HG02884 (cell line): ENCODE data around the gene KCNK16.

Experiments used
- ATAC-seq: cut with Tn5 transposase; IDR thresholded peaks from one replicate; pipeline ENCODE4 v1.9.1; 2021; ENCODE audit warnings: mild to moderate bottlenecking, moderate library complexity; ENCODE audit not compliant: unreplicated experiment

Gene KCNK16

GRCh38 chr6:39322306-39322850 is at the start of gene KCNK16:
TSS of gene KCNK16 (minus strand) at chr6:39322702. CDS start at chr6:39322540, 162 bp downstream.
- no peak for ATAC-seq

GRCh38 chr6:39370390-39370789 is 47.9 kb upstream of the KCNK16 start:
- no peak for ATAC-seq

- no peak for ATAC-seq
Observed at GRCh38 chr6:39369987-39370386, 47.5 kb upstream of the KCNK16 start.

- ATAC-seq = no peak
Observed at GRCh38 chr6:39367700-39368099, 45.2 kb upstream of the KCNK16 start.

GRCh38 chr6:39366931-39367618 is 44.6 kb upstream of the KCNK16 start:
- no peak for ATAC-seq

- ATAC-seq = no peak
Observed at GRCh38 chr6:39365281-39366074, 43.0 kb upstream of the KCNK16 start.

- no peak for ATAC-seq
Observed at GRCh38 chr6:39363280-39363679, 40.8 kb upstream of the KCNK16 start.

GRCh38 chr6:39362487-39362865 is 40.0 kb upstream of the KCNK16 start:
- ATAC-seq = no peak

GRCh38 chr6:39361657-39362486 is 39.4 kb upstream of the KCNK16 start:
- peak; percentile 76 for ATAC-seq

- no peak for ATAC-seq
Observed at GRCh38 chr6:39360378-39360777, 37.9 kb upstream of the KCNK16 start.

- no peak for ATAC-seq
Observed at GRCh38 chr6:39357998-39358686, 35.6 kb upstream of the KCNK16 start.

GRCh38 chr6:39353698-39354315 is 31.3 kb upstream of the KCNK16 start:
- ATAC-seq = no peak

GRCh38 chr6:39350723-39351505 is 28.4 kb upstream of the KCNK16 start:
- ATAC-seq = no peak

- ATAC-seq = no peak
Observed at GRCh38 chr6:39348740-39349139, 26.2 kb upstream of the KCNK16 start.

GRCh38 chr6:39347906-39348585 is 25.5 kb upstream of the KCNK16 start:
- ATAC-seq = no peak

GRCh38 chr6:39347206-39347605 is 24.7 kb upstream of the KCNK16 start:
- no peak for ATAC-seq

GRCh38 chr6:39344821-39345280 is 22.3 kb upstream of the KCNK16 start:
- no peak for ATAC-seq

GRCh38 chr6:39343396-39343870 is 20.9 kb upstream of the KCNK16 start:
- ATAC-seq = no peak
